Choroid plexus epithelial cell (primary cell): Measurements from ENCODE around the gene GAPDHS.

Experiments used
- DNase-seq: peaks from one replicate; pipeline ENCODE4 v3.0.0-alpha.2; 2010; ENCODE audit warnings: low read depth
- H3K4me3 ChIP-seq: 2 replicates; pipeline ENCODE4 v1.5.1; 2011; ENCODE audit warnings: low read depth, mild to moderate bottlenecking, control low read depth, low read length, moderate library complexity
- CTCF ChIP-seq: conservative IDR thresholded peaks from 2 replicates; pipeline ENCODE4 v1.5.1; 2011; ENCODE audit warnings: low read depth, mild to moderate bottlenecking, control low read depth, inconsistent platforms, low read length, moderate library complexity

Gene GAPDHS

GRCh38 chr19:35500611-35501010 is 32.6 kb upstream of the GAPDHS start:
- no peak overlapping the region for H3K4me3 ChIP-seq
- no peak for TF ChIP-seq CTCF
- DNase-seq: no peak

GRCh38 chr19:35501684-35502083 is 31.6 kb upstream of the GAPDHS start:
- DNase-seq: no peak
- TF ChIP-seq CTCF: no peak
- H3K4me3 ChIP-seq: no peak overlapping the region

GRCh38 chr19:35502751-35503150 is 30.5 kb upstream of the GAPDHS start:
- TF ChIP-seq CTCF: no peak
- no peak for DNase-seq
- H3K4me3 ChIP-seq: no peak overlapping the region

GRCh38 chr19:35506011-35506410 is 27.2 kb upstream of the GAPDHS start:
- TF ChIP-seq CTCF: no peak

GRCh38 chr19:35507561-35507960 is 25.7 kb upstream of the GAPDHS start:
- no peak for TF ChIP-seq CTCF
- no peak overlapping the region for H3K4me3 ChIP-seq
- no peak for DNase-seq

More at GRCh38 chr19:35506011-35506410, 27.2 kb upstream of the GAPDHS start:
- no peak overlapping the region for H3K4me3 ChIP-seq
- no peak for DNase-seq

- DNase-seq: no peak
- H3K4me3 ChIP-seq: no peak overlapping the region
- no peak for TF ChIP-seq CTCF
These were observed 25.1 kb upstream of the GAPDHS start for GRCh38 chr19:35508129-35508528.

GRCh38 chr19:35509018-35509652 is 24.1 kb upstream of the GAPDHS start:
- DNase-seq: peak; percentile 12
- no peak overlapping the region for H3K4me3 ChIP-seq
- no peak for TF ChIP-seq CTCF
